GM12878 (cell line): ENCODE data around the gene OCRL. TPM values are rescaled to one million over a fixed set of nuclear protein-coding genes. Genes with fewer than 3 reads are reported as not detected.

Experiments used
- ATAC-seq: fragments of 200-7000 bp; cut with Tn5 transposase; 3 replicates; pipeline ENCODE4 v1.9.1; 2020; ENCODE audit warnings: mild to moderate bottlenecking, moderate library complexity
- BruUV-seq: library from RNA; stranded (reverse); fragments of 400-500 nt; replicated peaks from 2 replicates; lab custom pipeline; 2021; lab: Mats Ljungman, UMichigan
- CTCF ChIA-PET: fragments of 300-600 bp; sonication (Branson Sonifier 250); formaldehyde crosslinking; extraction: SDS; loops from one replicate; lab custom pipeline; 2021; ENCODE audit warnings: inconsistent platforms; lab: Yijun Ruan, JAX
- POLR2A ChIA-PET: fragments of 350-600 bp; formaldehyde crosslinking; extraction: SDS; loops from one replicate; lab custom pipeline; 2021; ENCODE audit warnings: inconsistent platforms; lab: Charles Lee
- RAD21 ChIA-PET: fragments of 300-600 bp; sonication (Branson Sonifier 250); formaldehyde crosslinking; loops from one replicate; lab custom pipeline; 2023; ENCODE audit warnings: antibody characterized with exemption; ENCODE audit not compliant: unreplicated experiment; lab: Charles Lee
- SMC1A ChIA-PET: fragments of 300-600 bp; sonication (Branson Sonifier 250); formaldehyde crosslinking; loops from one replicate; lab custom pipeline; 2023; ENCODE audit not compliant: unreplicated experiment, uncharacterized antibody; lab: Charles Lee
- DNase-seq: peaks from one replicate; pipeline ENCODE4 v3.0.0-alpha.2; 2011; ENCODE audit warnings: low read depth, low spot score
- FAIRE-seq: peaks from 3 replicates; lab custom pipeline; 2011; peaks lifted over from hg19 to GRCh38; lab: Jason Lieb, UNC
- H2AFZ ChIP-seq: 2 replicates; pipeline ENCODE4 v1.6.0; 2011; ENCODE audit warnings: low read depth, low read length, control low read depth; ENCODE audit not compliant: control insufficient read depth
- H3K27ac ChIP-seq: 2 replicates; pipeline ENCODE4 v1.5.1; 2011; ENCODE audit warnings: control low read depth; ENCODE audit not compliant: control insufficient read depth, insufficient read depth
- H3K27me3 ChIP-seq, 2 experiments: replicated peaks in 1 of 2; 2 replicates each; pipeline versions ENCODE4 v1.6.0 to v1.6.1; 2011; ENCODE audit warnings: low read length in 1 of 2; ENCODE audit not compliant: control insufficient read depth in 2 of 2, insufficient read depth in 2 of 2
- H3K36me3 ChIP-seq, 2 experiments: 2 replicates each; pipeline ENCODE4 v1.5.1; 2011; ENCODE audit warnings: low read length in 1 of 2; ENCODE audit not compliant: control insufficient read depth in 2 of 2, insufficient read depth in 2 of 2
- H3K4me1 ChIP-seq: 2 replicates; pipeline ENCODE4 v1.6.1; 2011; ENCODE audit warnings: mild to moderate bottlenecking, low read length, moderate library complexity, mixed read lengths; ENCODE audit not compliant: control insufficient read depth, insufficient read depth
- H3K4me2 ChIP-seq: 2 replicates; pipeline ENCODE4 v1.6.0; 2011; ENCODE audit warnings: control low read depth; ENCODE audit not compliant: control insufficient read depth, insufficient read depth
- H3K4me3 ChIP-seq: fragments of 200-600 bp; sonication (generic); 2 replicates; pipeline ENCODE4 v1.5.1; 2016
- H3K79me2 ChIP-seq: 2 replicates; pipeline ENCODE4 v1.6.0; 2011; ENCODE audit warnings: low read length; ENCODE audit not compliant: control insufficient read depth, insufficient read depth
- H3K9ac ChIP-seq: 2 replicates; pipeline ENCODE4 v1.8.0; 2011; ENCODE audit warnings: low read length, control low read depth, mixed read lengths; ENCODE audit not compliant: control insufficient read depth, insufficient read depth
- H3K9me3 ChIP-seq: replicated peaks from 3 replicates; pipeline ENCODE4 v1.5.1; 2011; ENCODE audit warnings: mild to moderate bottlenecking, low read length; ENCODE audit not compliant: control insufficient read depth, insufficient read depth
- H4K20me1 ChIP-seq: 2 replicates; pipeline ENCODE4 v1.6.0; 2011; ENCODE audit not compliant: control insufficient read depth, insufficient read depth
- CBX3 ChIP-seq: fragments of 200-600 bp; sonication (generic); IDR thresholded peaks from 2 replicates; pipeline ENCODE4 v1.6.1; 2016; ENCODE audit warnings: low read depth, borderline replicate concordance
- E2F4 ChIP-seq: IDR thresholded peaks from 2 replicates; pipeline ENCODE4 v1.6.1; 2012; ENCODE audit warnings: low read depth, low read length, improper control_type of control experiment
- ESRRA ChIP-seq: IDR thresholded peaks from 2 replicates; pipeline ENCODE4 v1.6.1; 2012; ENCODE audit warnings: mild to moderate bottlenecking, low read length, improper control_type of control experiment
- HCFC1 ChIP-seq: fragments of 150-350 bp; IDR thresholded peaks from 2 replicates; pipeline ENCODE4 v1.6.1; 2014; ENCODE audit warnings: low read length
- NR2C1 ChIP-seq: fragments of 450-650 bp; IDR thresholded peaks from 2 replicates; pipeline ENCODE4 v1.6.1; 2017; ENCODE audit warnings: antibody characterized with exemption, mild to moderate bottlenecking, moderate library complexity
- PAX8 ChIP-seq: fragments of 450-650 bp; IDR thresholded peaks from 2 replicates; pipeline ENCODE4 v1.6.1; 2017; ENCODE audit warnings: mild to moderate bottlenecking, moderate library complexity
- PML ChIP-seq: IDR thresholded peaks from 2 replicates; pipeline ENCODE4 v1.6.1; 2012; ENCODE audit warnings: low read length, inconsistent platforms
- POLR2AphosphoS2 ChIP-seq: IDR thresholded peaks from 2 replicates; pipeline ENCODE4 v1.6.1; 2011; ENCODE audit warnings: low read depth, mild to moderate bottlenecking, low read length, improper control_type of control experiment, moderate library complexity
- PRDM15 ChIP-seq: fragments of 450-650 bp; formaldehyde crosslinking; IDR thresholded peaks from 2 replicates; pipeline ENCODE4 v1.4.0; 2020; ENCODE audit warnings: mild to moderate bottlenecking, moderate library complexity
- SREBF2 ChIP-seq: IDR thresholded peaks from 2 replicates; pipeline ENCODE4 v1.6.1; 2012; ENCODE audit warnings: mild to moderate bottlenecking, low read length
- TCF3 ChIP-seq: IDR thresholded peaks from 2 replicates; pipeline ENCODE4 v1.6.1; 2012; ENCODE audit warnings: low read depth, mild to moderate bottlenecking, low read length, borderline replicate concordance; ENCODE audit not compliant: insufficient read depth
- ZNF217 ChIP-seq: fragments of 450-650 bp; IDR thresholded peaks from 2 replicates; pipeline ENCODE4 v1.6.1; 2017; ENCODE audit warnings: antibody characterized with exemption, mild to moderate bottlenecking
- WGBS: methylation state at CpG from one replicate; pipeline ENCODE4 v1.1.6; 2016; ENCODE audit warnings: low lambda C conversion rate; ENCODE audit not compliant: insufficient replicate concordance, insufficient coverage; ENCODE audit errors: missing lambda C conversion rate; 5-methylcytosine and 5-hydroxymethylcytosine counted together
- in situ Hi-C: fragments of 300-500 bp; cut with MboI; formaldehyde crosslinking; loops from 9 replicates; pipeline ENCODE4 v1.14.3; 2018; ENCODE audit warnings: mixed read lengths
- intact Hi-C: fragments of 100-400 bp; cut with micrococcal nuclease; formaldehyde crosslinking; loops from one replicate; pipeline ENCODE4 v1.14.2; 2022; ENCODE audit not compliant: unreplicated experiment
- polyA plus RNA-seq, 11 experiments: library from polyadenylated mRNA; depleted of rRNA in 4 of 11; unstranded in 6 of 11; stranded (reverse) in 5 of 11; fragments of >200 nt; fragmentation: Nextera tagmentation in 4 of 11; fragmentation: Illumina TruSeq in 1 of 11; extraction: Ambion mirVana in 4 of 11; extraction: Trizol in 1 of 11; gene quantifications; 1 replicate in 1 of 11; 2 replicates in 10 of 11; pipeline versions ENCODE4 v1.2.1 to v1.2.3, GENCODE V29; 2011 to 2016; ENCODE audit warnings: inconsistent platforms in 2 of 11, missing spikeins in 2 of 11, low read depth in 1 of 11
- total RNA-seq, 4 experiments: library from RNA; depleted of rRNA in 3 of 4; stranded (reverse); fragments of >200 nt in 3 of 4; fragmentation: Illumina TruSeq in 1 of 4; extraction: Trizol in 1 of 4; gene quantifications; 2 replicates each; pipeline versions ENCODE4 v1.2.1 to v1.2.3, GENCODE V29; 2013 to 2021
- TF ChIP-seq, protein P1 (sequence below): fragments of 450-650 bp; IDR thresholded peaks from 2 replicates; pipeline ENCODE4 v1.6.1; 2014; ENCODE audit warnings: mild to moderate bottlenecking
- TF ChIP-seq, protein P2 (sequence below): IDR thresholded peaks from 2 replicates; pipeline ENCODE4 v1.6.1; 2012; ENCODE audit warnings: low read depth, low read length, improper control_type of control experiment
- TF ChIP-seq, protein P3 (sequence below), 3 experiments: IDR thresholded peaks in 2 of 3; conservative IDR thresholded peaks in 1 of 3; 2 replicates each; pipeline ENCODE4 v1.5.1; 2011; ENCODE audit warnings: low read depth in 3 of 3, low read length in 3 of 3, mild to moderate bottlenecking in 3 of 3, control low read depth in 2 of 3, moderate library complexity in 2 of 3, inconsistent platforms in 1 of 3, mixed read lengths in 1 of 3; ENCODE audit not compliant: control insufficient read depth in 2 of 3, insufficient read depth in 1 of 3; ENCODE audit errors: extremely low read depth in 1 of 3
- TF ChIP-seq, protein P4 (sequence below): IDR thresholded peaks from 2 replicates; pipeline ENCODE4 v1.6.1; 2012; ENCODE audit warnings: low read depth, low read length, improper control_type of control experiment

Gene OCRL
- total and polyA plus RNA-seq, 10 of the 15 experiments (the other 5 are each of a cell fraction or from before 2014, with no cell fraction given), result 0.53 to 4.4 (median 2.3) TPM

DNA sequence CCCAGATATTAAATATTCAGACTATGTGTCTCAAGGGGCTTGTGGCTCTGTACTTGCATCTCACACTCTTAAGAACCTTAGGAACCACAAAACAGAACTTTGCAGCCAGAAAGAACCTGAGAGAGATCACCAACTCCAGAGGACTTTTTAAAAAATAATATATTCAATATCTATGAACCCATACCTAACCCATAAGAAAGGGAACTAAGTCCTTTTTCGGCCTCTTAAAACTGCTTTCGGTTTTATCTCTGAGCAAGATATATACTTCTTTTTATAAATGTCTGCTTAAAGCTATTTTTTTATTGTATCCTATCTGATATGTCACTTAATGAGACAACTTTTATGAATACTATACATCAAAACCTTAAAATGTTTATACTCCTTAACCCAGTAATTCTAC, 27.6 kb upstream of the OCRL start:
- Histone ChIP-seq H4K20me1 (no peaks in the 10 kb centered on the region), H3K79me2 (no peaks in the 10 kb centered on the region), H3K9me3 (no peaks in the 10 kb centered on the region), H3K4me3 (no peak overlapping the region), H2AFZ (no peak overlapping the region), H3K9ac (no peak overlapping the region), H3K4me1 (no peaks in the 10 kb centered on the region), H3K27ac (no peak overlapping the region), H3K27me3 (no peaks in the 10 kb centered on the region), H3K4me2 (no peak overlapping the region), H3K36me3 (no peaks in the 10 kb centered on the region)
- ChIA-PET POLR2A (no interaction called here), SMC1A (no interaction called here), RAD21 (no interaction called here), CTCF (no interaction called here)
- in situ Hi-C loops, result no loop called here
- FAIRE-seq, result no peak
- intact Hi-C loops, result no loop called here
- BruUV-seq, result no TSS peak
- WGBS, result 53% methylated on average over 2 of the region's 2 CpGs
- no peak for DNase-seq
- no peak for ATAC-seq
- TF ChIP-seq HCFC1, result no peak
- TF ChIP-seq, protein P1, sequence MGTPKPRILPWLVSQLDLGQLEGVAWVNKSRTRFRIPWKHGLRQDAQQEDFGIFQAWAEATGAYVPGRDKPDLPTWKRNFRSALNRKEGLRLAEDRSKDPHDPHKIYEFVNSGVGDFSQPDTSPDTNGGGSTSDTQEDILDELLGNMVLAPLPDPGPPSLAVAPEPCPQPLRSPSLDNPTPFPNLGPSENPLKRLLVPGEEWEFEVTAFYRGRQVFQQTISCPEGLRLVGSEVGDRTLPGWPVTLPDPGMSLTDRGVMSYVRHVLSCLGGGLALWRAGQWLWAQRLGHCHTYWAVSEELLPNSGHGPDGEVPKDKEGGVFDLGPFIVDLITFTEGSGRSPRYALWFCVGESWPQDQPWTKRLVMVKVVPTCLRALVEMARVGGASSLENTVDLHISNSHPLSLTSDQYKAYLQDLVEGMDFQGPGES, result no peak
- TF ChIP-seq CBX3, result no peak
- no peak for TF ChIP-seq NR2C1
- no peak for TF ChIP-seq ESRRA
- no peak for TF ChIP-seq TCF3
- TF ChIP-seq PML, result no peak
- TF ChIP-seq ZNF217, result no peak
- no peak for TF ChIP-seq PRDM15
- TF ChIP-seq PAX8, result no peak
- TF ChIP-seq, protein P2, sequence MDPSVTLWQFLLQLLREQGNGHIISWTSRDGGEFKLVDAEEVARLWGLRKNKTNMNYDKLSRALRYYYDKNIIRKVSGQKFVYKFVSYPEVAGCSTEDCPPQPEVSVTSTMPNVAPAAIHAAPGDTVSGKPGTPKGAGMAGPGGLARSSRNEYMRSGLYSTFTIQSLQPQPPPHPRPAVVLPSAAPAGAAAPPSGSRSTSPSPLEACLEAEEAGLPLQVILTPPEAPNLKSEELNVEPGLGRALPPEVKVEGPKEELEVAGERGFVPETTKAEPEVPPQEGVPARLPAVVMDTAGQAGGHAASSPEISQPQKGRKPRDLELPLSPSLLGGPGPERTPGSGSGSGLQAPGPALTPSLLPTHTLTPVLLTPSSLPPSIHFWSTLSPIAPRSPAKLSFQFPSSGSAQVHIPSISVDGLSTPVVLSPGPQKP, result no peak
- no peak for TF ChIP-seq POLR2AphosphoS2
- TF ChIP-seq, protein P3, sequence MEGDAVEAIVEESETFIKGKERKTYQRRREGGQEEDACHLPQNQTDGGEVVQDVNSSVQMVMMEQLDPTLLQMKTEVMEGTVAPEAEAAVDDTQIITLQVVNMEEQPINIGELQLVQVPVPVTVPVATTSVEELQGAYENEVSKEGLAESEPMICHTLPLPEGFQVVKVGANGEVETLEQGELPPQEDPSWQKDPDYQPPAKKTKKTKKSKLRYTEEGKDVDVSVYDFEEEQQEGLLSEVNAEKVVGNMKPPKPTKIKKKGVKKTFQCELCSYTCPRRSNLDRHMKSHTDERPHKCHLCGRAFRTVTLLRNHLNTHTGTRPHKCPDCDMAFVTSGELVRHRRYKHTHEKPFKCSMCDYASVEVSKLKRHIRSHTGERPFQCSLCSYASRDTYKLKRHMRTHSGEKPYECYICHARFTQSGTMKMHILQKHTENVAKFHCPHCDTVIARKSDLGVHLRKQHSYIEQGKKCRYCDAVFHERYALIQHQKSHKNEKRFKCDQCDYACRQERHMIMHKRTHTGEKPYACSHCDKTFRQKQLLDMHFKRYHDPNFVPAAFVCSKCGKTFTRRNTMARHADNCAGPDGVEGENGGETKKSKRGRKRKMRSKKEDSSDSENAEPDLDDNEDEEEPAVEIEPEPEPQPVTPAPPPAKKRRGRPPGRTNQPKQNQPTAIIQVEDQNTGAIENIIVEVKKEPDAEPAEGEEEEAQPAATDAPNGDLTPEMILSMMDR (IDR thresholded peaks at IDR 0.05 in 2 of 3, conservative IDR thresholded peaks at IDR 0.05 in 1 of 3; ENCODE audit: control insufficient read depth in 2 of 3, extremely low read depth in 1 of 3, insufficient read depth in 1 of 3, low read depth in 3 of 3, low read length in 3 of 3), result no peak
- no peak for TF ChIP-seq E2F4
- no peak for TF ChIP-seq SREBF2
- TF ChIP-seq, protein P4, sequence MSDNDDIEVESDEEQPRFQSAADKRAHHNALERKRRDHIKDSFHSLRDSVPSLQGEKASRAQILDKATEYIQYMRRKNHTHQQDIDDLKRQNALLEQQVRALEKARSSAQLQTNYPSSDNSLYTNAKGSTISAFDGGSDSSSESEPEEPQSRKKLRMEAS, result no peak
